GM19035 (cell line): Measurements from ENCODE around the gene CD2.
A peak's percentile ranks its signal among the peaks of the same experiment; 100 is the strongest.

ENCODE experiments used
- ATAC-seq: cut with Tn5 transposase; IDR thresholded peaks from one replicate; pipeline ENCODE4 v1.9.1; 2021; ENCODE audit not compliant: unreplicated experiment

CD2 gene

GRCh38 chr1:116775116-116775752 lies 21.0 kb downstream of the CD2 start:
- no peak for ATAC-seq

- no peak for ATAC-seq
These were observed 23.9 kb downstream of the CD2 start for GRCh38 chr1:116777831-116778830.

GRCh38 chr1:116781034-116781433 lies 26.8 kb downstream of the CD2 start:
- ATAC-seq: no peak

GRCh38 chr1:116785006-116785405 lies 30.8 kb downstream of the CD2 start:
- no peak for ATAC-seq

GRCh38 chr1:116786049-116786448 lies 31.8 kb downstream of the CD2 start:
- ATAC-seq: no peak

GRCh38 chr1:116791727-116792126 lies 37.5 kb downstream of the CD2 start:
- no peak for ATAC-seq

GRCh38 chr1:116793357-116793935 lies 39.2 kb downstream of the CD2 start:
- ATAC-seq: no peak

- no peak for ATAC-seq
These were observed 40.1 kb downstream of the CD2 start for GRCh38 chr1:116794371-116794770.

- ATAC-seq: peak; percentile 77
These were observed 40.7 kb downstream of the CD2 start for GRCh38 chr1:116794804-116795481.

GRCh38 chr1:116795482-116795829 lies 41.2 kb downstream of the CD2 start:
- ATAC-seq: no peak

- ATAC-seq: no peak
These were observed 50.5 kb downstream of the CD2 start for GRCh38 chr1:116804736-116805135.

- ATAC-seq: no peak
These were observed 51.2 kb downstream of the CD2 start for GRCh38 chr1:116805398-116805797.

- no peak for ATAC-seq
These were observed 52.0 kb downstream of the CD2 start for GRCh38 chr1:116806245-116806644.

- ATAC-seq: no peak
These were observed 52.4 kb downstream of the CD2 start for GRCh38 chr1:116806671-116807070.

GRCh38 chr1:116807394-116808199 lies 53.4 kb downstream of the CD2 start:
- no peak for ATAC-seq

- no peak for ATAC-seq
These were observed 54.1 kb downstream of the CD2 start for GRCh38 chr1:116808200-116808847.

GRCh38 chr1:116808848-116809508 lies 54.7 kb downstream of the CD2 start:
- ATAC-seq: no peak

GRCh38 chr1:116811321-116811720 lies 57.1 kb downstream of the CD2 start:
- ATAC-seq: no peak

GRCh38 chr1:116814926-116815723 lies 60.9 kb downstream of the CD2 start:
- ATAC-seq: no peak
